ENCODE results near the gene CXCL8. TPM values are rescaled to one million over a fixed set of nuclear protein-coding genes. Genes with fewer than 3 reads are reported as not detected.

The CXCL8 gene
- total and polyA plus RNA-seq, 2 of the 8 experiments (the other 6 are each of a cell fraction or from before 2014, with no cell fraction given): not detected

DNA sequence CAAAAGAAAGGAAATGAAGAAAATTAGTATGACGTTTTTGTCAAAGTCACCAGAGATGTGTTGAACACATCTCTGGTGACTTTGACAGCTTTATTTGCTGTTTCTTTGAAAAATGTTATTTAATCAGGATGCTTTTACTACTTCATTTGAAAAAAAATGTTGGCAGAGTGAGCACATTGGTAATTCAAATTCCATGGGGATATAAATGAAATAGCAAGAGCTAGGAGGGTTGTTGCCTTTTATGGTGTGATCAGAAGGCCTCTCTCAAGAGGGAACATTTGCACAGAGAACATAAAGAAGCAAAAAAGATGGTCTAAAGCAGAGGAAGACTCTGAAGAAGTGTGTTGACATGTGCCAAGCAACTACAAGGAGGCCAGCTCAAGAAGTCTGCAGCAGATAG lies 46.6 kb upstream of the CXCL8 start (continued):
- no peak for TF ChIP-seq HDAC6 (IDR thresholded peaks at IDR 0.05; ENCODE audit: low read depth, low read length)
- no peak for TF ChIP-seq YY1 (IDR thresholded peaks at IDR 0.05; ENCODE audit: low read depth, low read length)

Data from H1 (cell line).